Stimulated activated CD8-positive, alpha-beta memory T cell treated with anti-CD3 and anti-CD28 coated beads, Interleukin-15, amount 100 ng/mL, for 24 hours (primary cell): Measurements from ENCODE around the gene JAM3.

Source experiments
- DNase-seq: peaks from one replicate; pipeline ENCODE4 v3.0.0-alpha.2; 2020; ENCODE audit warnings: low read depth

Gene JAM3

GRCh38 chr11:134068829-134069425 lies at the start of gene JAM3:
Gene JAM3, plus strand, starts transcription at chr11:134069072. Its CDS starts 12 bp downstream, at chr11:134069084.
- DNase-seq: peak; percentile 95

DNA sequence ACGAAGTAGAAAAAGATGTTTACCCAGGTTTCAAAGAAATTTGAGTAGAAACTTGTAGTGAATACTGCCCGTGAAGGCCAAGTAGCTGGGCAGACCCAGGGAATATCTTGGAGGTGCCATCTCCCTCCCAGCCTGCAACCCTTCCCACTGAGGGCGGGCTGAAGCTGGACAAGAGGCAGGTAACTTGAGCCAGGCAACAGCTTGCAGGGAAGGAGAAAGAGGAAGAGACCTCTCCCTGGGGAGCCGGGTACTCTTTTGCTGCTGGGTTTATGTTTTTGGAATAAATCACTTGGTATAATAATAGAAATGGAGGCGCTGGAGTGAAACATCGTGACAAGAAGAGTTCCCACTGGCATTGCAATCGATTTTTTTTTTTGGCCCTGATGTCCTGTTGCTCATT lies 49.4 kb upstream of the JAM3 start:
- DNase-seq: no peak

- no peak for DNase-seq
Observed at GRCh38 chr11:134020598-134020997, 48.3 kb upstream of the JAM3 start.

DNA sequence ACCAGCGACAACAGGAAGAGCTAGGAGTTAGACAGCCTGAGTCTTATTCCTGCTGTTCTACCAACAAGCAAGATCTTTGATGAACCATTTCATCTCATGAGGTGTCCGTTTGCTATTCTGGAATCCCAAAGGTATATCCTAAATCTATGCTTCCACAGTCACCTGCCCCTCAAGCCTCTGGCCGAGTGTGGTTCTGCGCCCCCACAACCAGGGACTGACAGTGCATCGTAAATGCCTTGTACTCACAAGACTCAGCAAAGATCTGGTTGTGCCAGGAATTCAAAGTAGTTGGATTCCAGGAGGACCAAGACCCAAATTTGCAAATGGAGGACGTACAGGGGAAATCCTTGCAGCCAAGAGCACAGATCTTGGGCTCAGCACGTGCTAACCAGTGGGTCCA lies 47.5 kb upstream of the JAM3 start:
- DNase-seq: no peak

DNA sequence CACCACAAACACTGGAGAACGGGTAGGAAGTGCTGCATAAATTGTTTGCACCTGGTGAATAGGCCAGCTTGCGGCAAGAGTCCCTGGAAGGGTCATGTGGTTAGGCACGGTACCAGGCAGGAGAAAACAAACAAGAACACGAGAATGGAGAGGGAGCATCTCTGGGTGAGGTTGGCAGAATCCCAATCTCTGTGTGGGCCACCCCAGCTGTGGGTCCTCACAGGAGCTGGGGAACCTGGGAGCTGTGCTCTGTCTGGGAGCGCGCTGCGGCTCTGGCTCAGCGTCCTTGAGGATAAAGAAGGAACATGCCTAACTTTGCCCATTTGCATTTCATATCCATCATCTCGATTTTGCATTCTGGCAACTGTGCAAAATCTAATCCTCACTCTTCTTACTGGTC lies 46.1 kb upstream of the JAM3 start:
- DNase-seq: no peak

GRCh38 chr11:134024420-134025081 lies 44.3 kb upstream of the JAM3 start:
- DNase-seq: no peak

DNA sequence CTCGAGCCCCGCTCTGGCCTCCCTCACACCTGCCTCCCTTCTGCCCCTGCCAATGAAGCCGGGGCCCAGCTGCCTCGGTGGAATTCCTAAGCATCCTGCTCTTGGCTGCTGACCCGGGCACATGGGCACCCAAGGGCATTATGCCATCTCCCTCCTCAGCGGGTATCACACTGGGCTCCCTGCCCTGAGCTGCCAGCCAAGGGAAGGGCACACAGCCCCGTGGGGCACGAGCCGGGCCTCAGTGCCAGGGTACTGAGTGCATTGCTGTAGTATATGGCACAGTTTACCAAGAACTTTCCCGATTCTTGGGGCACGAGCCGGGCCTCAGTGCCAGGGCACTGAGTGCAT lies 43.8 kb upstream of the JAM3 start:
- no peak for DNase-seq

- no peak for DNase-seq
Observed at GRCh38 chr11:134026655-134027343, 42.1 kb upstream of the JAM3 start.

GRCh38 chr11:134027671-134028070 lies 41.2 kb upstream of the JAM3 start:
- no peak for DNase-seq

- DNase-seq: no peak
Observed at GRCh38 chr11:134028368-134028920, 40.4 kb upstream of the JAM3 start.

DNA sequence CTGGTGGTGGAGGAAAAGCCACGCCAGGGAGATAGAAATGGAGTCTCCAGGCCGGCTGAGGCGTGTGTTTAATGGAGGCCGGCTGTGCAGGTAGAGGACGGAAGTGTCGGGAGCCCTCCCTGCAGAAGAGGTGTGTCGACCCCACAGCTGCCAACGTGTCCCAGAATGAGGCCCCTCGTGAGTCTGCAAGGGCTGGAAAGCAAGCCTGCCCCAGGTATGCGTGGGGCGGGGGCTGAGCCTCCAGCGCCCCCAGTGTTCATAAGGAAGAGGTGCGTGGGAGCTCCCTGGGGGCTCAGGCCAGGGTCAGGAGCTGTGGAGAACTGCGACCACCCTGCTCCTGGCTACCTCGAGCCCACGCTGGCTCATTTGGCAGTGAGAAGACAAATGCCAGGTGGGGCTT lies 38.0 kb upstream of the JAM3 start:
- no peak for DNase-seq

GRCh38 chr11:134032043-134032442 lies 36.8 kb upstream of the JAM3 start:
- no peak for DNase-seq

DNA sequence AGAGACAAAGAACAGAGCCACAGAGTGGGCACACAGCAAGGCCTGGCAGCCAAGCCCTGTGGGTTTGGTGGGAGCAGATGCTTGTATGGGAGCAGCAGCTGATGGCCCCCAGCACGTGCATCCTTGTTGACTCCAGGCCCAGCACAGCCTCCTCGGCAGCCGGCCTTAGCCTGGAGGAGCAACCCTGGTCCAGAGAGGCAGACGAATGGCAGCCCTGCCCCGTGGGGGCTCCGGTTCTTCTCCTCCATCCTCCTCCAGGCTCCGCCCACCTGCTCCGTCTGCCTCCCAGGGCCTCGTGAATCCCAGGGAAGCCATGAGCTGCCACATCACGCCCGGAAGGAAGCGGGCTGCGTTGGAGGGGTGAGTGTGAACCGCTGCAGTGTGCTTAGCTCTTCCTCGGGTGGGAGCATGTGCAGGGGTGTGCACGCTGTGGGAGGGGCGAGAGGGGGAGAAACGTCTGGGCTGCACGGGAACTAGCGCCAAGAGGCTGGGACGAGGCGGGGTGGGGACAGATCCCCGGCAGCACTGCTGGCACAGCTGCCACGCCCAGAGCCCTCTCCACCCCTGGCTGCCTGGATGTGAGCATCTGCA lies 36.3 kb upstream of the JAM3 start:
- DNase-seq: no peak

- no peak for DNase-seq
Observed at GRCh38 chr11:134033276-134033675, 35.6 kb upstream of the JAM3 start.

- DNase-seq: peak; percentile 14
Observed at GRCh38 chr11:134033696-134034491, 35.0 kb upstream of the JAM3 start.

GRCh38 chr11:134034496-134035381 lies 34.1 kb upstream of the JAM3 start:
- DNase-seq: no peak

GRCh38 chr11:134036492-134037045 lies 32.3 kb upstream of the JAM3 start:
- no peak for DNase-seq

- peak; percentile 11 for DNase-seq
Observed at GRCh38 chr11:134037046-134037908, 31.6 kb upstream of the JAM3 start.

GRCh38 chr11:134038897-134039470 lies 29.9 kb upstream of the JAM3 start:
- no peak for DNase-seq
